K562 treated with DMSO at 1 percent for 24 hours (cell line): Measurements from ENCODE around the gene RPGR. TPM values are rescaled to one million over a fixed set of nuclear protein-coding genes. Genes with fewer than 3 reads are reported as not detected.

ENCODE experiments used
- total RNA-seq: library from RNA; unstranded; fragments of 300-600 nt; gene quantifications from 2 replicates; pipeline ENCODE4 v1.2.3, GENCODE V29; 2022; ENCODE audit warnings: low read depth; ENCODE audit not compliant: insufficient read depth

Gene RPGR
- 2.0 and 2.1 TPM in 2 replicates for total RNA-seq

DNA sequence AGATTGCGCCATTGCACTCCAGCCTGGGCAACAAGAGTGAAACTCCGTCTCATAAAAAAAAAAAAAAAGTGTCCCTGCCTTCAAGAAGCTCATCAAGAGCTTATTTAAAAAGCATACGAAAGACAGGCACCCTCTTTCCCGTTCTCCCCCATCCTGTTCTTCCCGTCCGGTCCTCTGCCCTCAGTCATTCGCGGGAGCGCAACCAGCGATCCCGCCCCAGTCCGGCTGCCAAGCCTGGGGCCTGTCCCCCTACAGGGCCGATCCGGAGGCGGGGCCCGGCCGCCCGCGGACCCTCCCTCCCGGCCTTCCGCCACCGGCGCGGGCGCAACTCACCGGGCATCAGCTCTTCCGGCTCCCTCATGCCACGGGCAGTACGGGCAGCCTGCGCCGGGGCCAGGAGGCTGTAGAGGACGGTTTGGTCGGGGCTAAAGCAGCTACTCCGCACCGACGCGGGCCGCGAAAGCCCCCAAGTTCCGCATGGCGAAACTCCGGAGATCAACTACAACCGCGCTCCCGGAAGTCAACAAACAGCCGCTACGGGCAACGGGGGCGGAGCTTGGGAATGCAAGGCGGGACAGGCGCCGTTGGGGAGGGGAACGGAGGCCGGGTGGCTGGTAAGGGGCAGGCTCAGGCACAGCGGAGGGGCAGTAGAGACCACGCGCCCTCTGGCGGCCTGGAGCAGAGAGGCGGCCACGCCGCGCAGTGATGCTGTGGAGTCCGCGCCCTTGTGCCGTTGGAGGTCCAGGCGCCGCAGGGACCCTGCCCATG is at the start of gene RPGR:
Gene RPGR (minus strand): TSS at position 503 of the 768 bp plus-strand sequence. CDS start 142 bp downstream, at position 361.

GRCh38 chrX:38352362-38352761 is 25.1 kb upstream of the RPGR start, which contains the start of gene OTC:
Gene OTC (plus strand): TSS chrX:38352604. CDS start chrX:38352697, 93 bp downstream.

DNA sequence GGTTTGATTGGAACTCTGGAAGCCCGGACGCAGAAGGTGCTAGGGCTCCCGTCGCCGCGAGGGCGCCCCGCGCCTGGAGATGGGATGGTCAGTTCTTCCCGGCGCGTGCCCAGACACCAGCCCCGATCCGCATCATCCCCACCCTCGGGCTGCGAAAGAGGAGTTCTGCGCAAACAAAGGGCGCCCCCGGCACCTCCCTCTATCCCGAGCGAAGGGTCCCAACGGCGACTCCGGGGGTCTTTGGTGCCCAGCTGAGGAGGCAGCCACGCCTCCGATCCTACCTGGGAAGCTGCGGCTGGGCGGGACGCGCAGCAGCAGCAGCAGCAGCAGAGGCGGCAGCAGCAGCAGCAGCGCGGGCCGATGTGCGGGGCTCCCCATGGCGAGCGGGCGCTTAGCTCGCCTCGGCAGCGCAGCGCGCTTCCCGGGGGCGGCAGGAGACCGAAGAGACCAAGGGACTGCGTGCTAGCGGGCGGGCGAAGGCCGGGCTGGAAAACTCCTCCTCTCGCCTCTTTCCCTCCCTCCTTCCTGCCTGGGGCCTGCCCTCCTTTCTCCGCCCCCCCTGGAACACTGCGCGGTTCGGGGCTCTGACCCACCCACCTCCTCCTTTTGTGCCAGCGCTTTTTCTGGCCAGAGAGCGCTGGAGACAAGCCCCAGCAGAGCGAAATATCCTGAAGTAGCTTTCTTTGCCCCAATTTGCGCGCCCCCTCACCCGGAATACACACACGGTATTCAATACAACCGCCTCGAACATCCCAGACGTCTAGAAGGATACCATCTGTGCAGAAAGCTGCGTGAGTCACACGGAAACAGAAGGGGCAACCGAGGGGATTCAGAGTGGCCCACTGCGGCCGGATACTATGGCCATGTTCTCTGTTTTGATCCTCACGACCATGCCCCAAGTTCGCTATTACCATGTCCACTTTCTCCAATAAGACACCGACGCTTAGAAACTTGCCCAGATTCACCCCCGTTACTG is 106.6 kb downstream of the RPGR start, which contains the start of gene SRPX:
Gene SRPX (minus strand): TSS at position 457 of the 976 bp plus-strand sequence. CDS start 79 bp downstream, at position 378.

Other genes starting within 250 kb of the RPGR start
- gene SRPX, start 106.6 kb downstream of the RPGR start, total RNA-seq: 0.34 TPM in 1 of 2 replicates, not detected in the other
- gene OTC, start 25.1 kb upstream of the RPGR start, total RNA-seq: not detected in 2 replicates
- gene TSPAN7, start 234.0 kb upstream of the RPGR start, total RNA-seq: not detected in 2 replicates